ENCODE results near the gene RAB33B.
A peak's percentile ranks its signal among the peaks of the same experiment; 100 is the strongest.
"Not testable (repeated sequence)": the region's sequence is repeated elsewhere in the genome, so short reads cannot be mapped to it uniquely, and the experiment has no call there.

The RAB33B gene

GRCh38 chr4:139457318-139457717 lies 3.4 kb downstream of the RAB33B start:
- no peak for TF ChIP-seq EZH2 (IDR thresholded peaks at IDR 0.05)
- no peak for TF ChIP-seq POLR2AphosphoS5 (IDR thresholded peaks at IDR 0.05; ENCODE audit: borderline replicate concordance, low read depth, low read length)
- TF ChIP-seq FOXP2 (optimal IDR thresholded peaks at IDR 0.05; ENCODE audit: control extremely low read depth, extremely low read length, insufficient read depth) = no peak
- Histone ChIP-seq H3K27ac (peak overlapping the region; percentile 42; the same call in 1 of the 2 replicates), H3K36me3 (ENCODE audit: insufficient read depth, low read length) (no peaks in the 10 kb centered on the region), H3K9me3 (ENCODE audit: low read depth, low read length) (no peaks in the 10 kb centered on the region), H3K9ac (ENCODE audit: insufficient read length) (peak overlapping the region; percentile 67), H3K4me3 (peak overlapping the region; percentile 19; the same call in 1 of the 2 replicates)
- no peak for DNase-seq (ENCODE audit: low read depth, low spot score)

DNA sequence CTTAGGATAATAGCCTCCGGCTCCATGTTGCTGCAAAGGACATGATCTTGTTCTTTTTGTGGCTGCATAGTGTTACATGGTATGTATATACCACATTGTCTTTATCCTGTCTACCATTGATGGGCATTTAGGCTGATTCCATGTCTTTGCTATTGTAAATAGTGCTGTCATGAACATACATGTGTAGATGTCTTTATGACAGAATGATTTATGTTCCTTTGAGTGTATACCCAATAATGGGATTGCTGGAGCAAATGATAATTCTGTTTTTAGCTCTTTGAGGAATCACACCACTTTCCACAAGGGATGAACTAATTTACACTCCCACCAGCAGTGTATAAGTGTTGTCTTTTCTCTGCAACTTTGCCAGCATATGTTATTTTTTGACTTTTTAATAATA lies 4.6 kb downstream of the RAB33B start:
- H3K36me3 ChIP-seq (ENCODE audit: insufficient read depth, low read length) = no peaks in the 10 kb centered on the region
- no peak for DNase-seq (ENCODE audit: low read depth, low spot score)
- no peak overlapping the region for H3K4me3 ChIP-seq
- H3K9ac ChIP-seq (ENCODE audit: insufficient read length) = no peak overlapping the region
- TF ChIP-seq POLR2AphosphoS5 (IDR thresholded peaks at IDR 0.05; ENCODE audit: borderline replicate concordance, low read depth, low read length) (no peak), FOXP2 (optimal IDR thresholded peaks at IDR 0.05; ENCODE audit: control extremely low read depth, extremely low read length, insufficient read depth) (no peak), EZH2 (IDR thresholded peaks at IDR 0.05) (no peak)
- H3K9me3 ChIP-seq (ENCODE audit: low read depth, low read length) = no peaks in the 10 kb centered on the region
- no peak overlapping the region for H3K27ac ChIP-seq

- no peaks in the 10 kb centered on the region for H3K9me3 ChIP-seq (ENCODE audit: low read depth, low read length)
- H3K4me3 ChIP-seq = no peak overlapping the region
- no peak overlapping the region for H3K27ac ChIP-seq
- H3K36me3 ChIP-seq (ENCODE audit: insufficient read depth, low read length) = no peaks in the 10 kb centered on the region
- H3K9ac ChIP-seq (ENCODE audit: insufficient read length) = no peak overlapping the region
- TF ChIP-seq EZH2 (IDR thresholded peaks at IDR 0.05) (no peak), POLR2AphosphoS5 (IDR thresholded peaks at IDR 0.05; ENCODE audit: borderline replicate concordance, low read depth, low read length) (no peak), FOXP2 (optimal IDR thresholded peaks at IDR 0.05; ENCODE audit: control extremely low read depth, extremely low read length, insufficient read depth) (no peak)
- DNase-seq (ENCODE audit: low read depth, low spot score) = no peak
Observed at GRCh38 chr4:139458999-139459398, 5.1 kb downstream of the RAB33B start.

DNA sequence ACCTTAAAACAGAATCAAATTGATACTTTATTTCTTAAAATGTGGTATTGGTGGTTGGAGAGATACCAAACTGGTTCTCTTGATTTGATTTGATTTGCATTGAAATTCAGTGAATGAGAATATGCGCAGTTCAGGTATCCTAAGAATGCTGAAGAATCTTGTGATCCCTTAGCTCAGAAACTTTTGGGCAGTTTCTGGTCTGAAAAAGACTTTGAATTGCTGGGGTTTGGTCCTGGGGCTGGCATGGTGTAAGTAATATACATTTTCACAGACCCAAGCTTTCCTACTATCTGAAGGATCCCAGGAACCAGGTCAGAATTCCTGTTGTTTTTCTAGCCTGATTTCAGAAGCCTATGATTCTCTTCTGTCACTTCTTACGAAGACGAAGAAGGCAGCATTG lies 6.6 kb downstream of the RAB33B start:
- no peak overlapping the region for H3K9ac ChIP-seq (ENCODE audit: insufficient read length)
- peak overlapping the region; percentile 5; the same call in 1 of the 2 replicates for H3K27ac ChIP-seq
- TF ChIP-seq FOXP2 (optimal IDR thresholded peaks at IDR 0.05; ENCODE audit: control extremely low read depth, extremely low read length, insufficient read depth) (no peak), EZH2 (IDR thresholded peaks at IDR 0.05) (no peak), POLR2AphosphoS5 (IDR thresholded peaks at IDR 0.05; ENCODE audit: borderline replicate concordance, low read depth, low read length) (no peak)
- H3K9me3 ChIP-seq (ENCODE audit: low read depth, low read length) = no peaks in the 10 kb centered on the region
- no peak for DNase-seq (ENCODE audit: low read depth, low spot score)
- no peaks in the 10 kb centered on the region for H3K36me3 ChIP-seq (ENCODE audit: insufficient read depth, low read length)
- H3K4me3 ChIP-seq = no peak overlapping the region

DNA sequence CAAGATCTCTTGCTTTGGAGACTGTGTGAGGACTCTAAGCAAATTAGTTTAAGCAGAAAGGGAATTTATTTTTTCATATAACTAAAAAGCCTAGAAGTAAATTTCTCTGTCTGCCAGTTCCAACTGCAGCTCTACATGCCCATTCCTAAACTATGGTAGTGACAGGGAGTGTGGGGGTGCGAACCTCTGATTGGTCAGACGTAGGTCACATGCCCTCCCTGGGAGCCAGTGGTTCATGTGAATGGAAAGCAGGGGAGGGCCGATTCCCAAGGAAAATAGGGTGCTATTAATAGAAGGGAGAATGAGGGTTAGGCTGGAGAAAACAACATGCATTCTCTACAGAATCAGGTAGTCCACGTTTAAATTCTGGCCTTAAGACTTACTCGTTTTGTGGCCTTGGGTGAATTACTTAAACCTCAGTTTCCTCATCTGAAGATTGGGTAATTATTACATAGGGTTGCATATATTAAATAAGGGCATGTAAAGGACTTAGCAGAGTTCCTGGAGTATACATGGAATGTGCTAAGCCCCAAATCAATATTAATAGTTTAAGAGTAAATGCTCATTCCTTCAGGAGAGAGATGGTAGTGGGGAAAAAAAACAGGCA lies 7.2 kb downstream of the RAB33B start:
- H3K27ac ChIP-seq = 0 out of 2 replicates have a peak overlapping the region, but pooled peaks have one; percentile 5
- no peaks in the 10 kb centered on the region for H3K36me3 ChIP-seq (ENCODE audit: insufficient read depth, low read length)
- no peak overlapping the region for H3K9ac ChIP-seq (ENCODE audit: insufficient read length)
- H3K4me3 ChIP-seq = no peak overlapping the region
- H3K9me3 ChIP-seq (ENCODE audit: low read depth, low read length) = no peaks in the 10 kb centered on the region
- TF ChIP-seq POLR2AphosphoS5 (IDR thresholded peaks at IDR 0.05; ENCODE audit: borderline replicate concordance, low read depth, low read length) (no peak), FOXP2 (optimal IDR thresholded peaks at IDR 0.05; ENCODE audit: control extremely low read depth, extremely low read length, insufficient read depth) (no peak), EZH2 (IDR thresholded peaks at IDR 0.05) (no peak)
- no peak for DNase-seq (ENCODE audit: low read depth, low spot score)

GRCh38 chr4:139464512-139464911 lies 10.6 kb downstream of the RAB33B start:
- H3K4me3 ChIP-seq; H3K9me3 ChIP-seq (ENCODE audit: low read depth, low read length); DNase-seq (ENCODE audit: low read depth, low spot score); H3K36me3 ChIP-seq (ENCODE audit: insufficient read depth, low read length); H3K27ac ChIP-seq; H3K9ac ChIP-seq (ENCODE audit: insufficient read length): not testable (repeated sequence)

GRCh38 chr4:139465922-139466321 lies 12.0 kb downstream of the RAB33B start:
- Histone ChIP-seq H3K27ac (no peak overlapping the region), H3K4me3 (no peak overlapping the region), H3K9me3 (ENCODE audit: low read depth, low read length) (peaks cover 3% of the 10 kb centered on the region; the same call in 1 of the 2 replicates), H3K36me3 (ENCODE audit: insufficient read depth, low read length) (no peaks in the 10 kb centered on the region; the same call in 1 of the 2 replicates), H3K9ac (ENCODE audit: insufficient read length) (no peak overlapping the region)
- TF ChIP-seq EZH2 (IDR thresholded peaks at IDR 0.05) (no peak), FOXP2 (optimal IDR thresholded peaks at IDR 0.05; ENCODE audit: control extremely low read depth, extremely low read length, insufficient read depth) (no peak), POLR2AphosphoS5 (IDR thresholded peaks at IDR 0.05; ENCODE audit: borderline replicate concordance, low read depth, low read length) (no peak)
- DNase-seq (ENCODE audit: low read depth, low spot score) = no peak

DNA sequence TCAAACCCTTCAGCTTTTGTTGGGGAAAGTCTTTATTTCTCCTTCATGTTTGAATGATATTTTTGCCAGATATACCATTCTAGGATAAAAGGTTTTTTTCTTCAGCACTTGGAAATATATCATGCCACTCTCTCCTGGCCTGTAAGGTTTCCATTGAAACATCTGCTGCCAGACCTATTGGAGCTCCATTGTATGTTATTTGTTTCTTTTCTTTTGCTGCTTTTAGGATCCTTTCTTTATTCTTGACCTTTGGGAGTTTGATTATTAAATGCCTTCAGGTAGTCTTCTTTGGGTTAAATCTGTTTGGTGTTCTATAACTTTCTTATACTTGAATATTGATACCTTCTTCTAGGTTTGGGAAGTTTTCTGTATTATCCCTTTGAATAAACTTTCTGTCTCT lies 14.8 kb downstream of the RAB33B start:
- H3K36me3 ChIP-seq (ENCODE audit: insufficient read depth, low read length) = peaks cover 21% of the 10 kb centered on the region
- H3K9ac ChIP-seq (ENCODE audit: insufficient read length); H3K9me3 ChIP-seq (ENCODE audit: low read depth, low read length); DNase-seq (ENCODE audit: low read depth, low spot score); H3K27ac ChIP-seq; H3K4me3 ChIP-seq: not testable (repeated sequence)

- peaks cover 6% of the 10 kb centered on the region for H3K9me3 ChIP-seq (ENCODE audit: low read depth, low read length)
- no peak overlapping the region for H3K27ac ChIP-seq
- TF ChIP-seq POLR2AphosphoS5 (IDR thresholded peaks at IDR 0.05; ENCODE audit: borderline replicate concordance, low read depth, low read length) = no peak
- no peak for TF ChIP-seq FOXP2 (optimal IDR thresholded peaks at IDR 0.05; ENCODE audit: control extremely low read depth, extremely low read length, insufficient read depth)
- TF ChIP-seq EZH2 (IDR thresholded peaks at IDR 0.05) = no peak
- H3K36me3 ChIP-seq (ENCODE audit: insufficient read depth, low read length) = peaks cover 21% of the 10 kb centered on the region
- H3K4me3 ChIP-seq = no peak overlapping the region
- no peak overlapping the region for H3K9ac ChIP-seq (ENCODE audit: insufficient read length)
- DNase-seq (ENCODE audit: low read depth, low spot score) = no peak
Observed at GRCh38 chr4:139469216-139469615, 15.3 kb downstream of the RAB33B start.

Data from SK-N-MC (cell line).